Brain pericyte (primary cell): ENCODE results near the gene RAI1.

ENCODE experiments used
- DNase-seq: peaks from one replicate; pipeline ENCODE4 v3.0.0-alpha.2; 2012; ENCODE audit warnings: low read depth, low spot score

RAI1 gene

GRCh38 chr17:17784657-17785267 lies 103.5 kb downstream of the RAI1 start:
- no peak for DNase-seq

DNA sequence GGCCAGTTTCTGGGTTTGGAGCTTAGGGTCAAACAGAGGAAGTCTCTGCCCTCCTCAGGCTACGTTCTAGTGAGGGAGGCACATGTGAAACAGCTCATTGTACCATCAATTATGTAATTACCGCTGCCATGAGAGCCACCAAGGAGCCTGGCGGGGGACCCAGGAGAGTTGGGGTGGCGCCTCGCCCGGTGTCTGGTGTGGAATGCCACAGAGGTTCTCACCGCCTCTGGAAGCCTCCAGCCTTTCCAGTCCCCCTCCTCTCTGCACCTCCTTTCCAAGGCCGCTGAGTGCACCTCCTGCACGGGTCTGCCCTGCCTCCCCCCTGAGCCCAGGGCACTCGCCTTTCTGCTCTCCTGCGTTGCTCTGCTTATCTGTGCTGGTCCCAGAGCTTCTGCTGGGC lies 104.1 kb downstream of the RAI1 start:
- DNase-seq = no peak

- DNase-seq = no peak
Measured at GRCh38 chr17:17786998-17787397, 105.7 kb downstream of the RAI1 start.

- DNase-seq = no peak
Measured at GRCh38 chr17:17787568-17787967, 106.3 kb downstream of the RAI1 start.

DNA sequence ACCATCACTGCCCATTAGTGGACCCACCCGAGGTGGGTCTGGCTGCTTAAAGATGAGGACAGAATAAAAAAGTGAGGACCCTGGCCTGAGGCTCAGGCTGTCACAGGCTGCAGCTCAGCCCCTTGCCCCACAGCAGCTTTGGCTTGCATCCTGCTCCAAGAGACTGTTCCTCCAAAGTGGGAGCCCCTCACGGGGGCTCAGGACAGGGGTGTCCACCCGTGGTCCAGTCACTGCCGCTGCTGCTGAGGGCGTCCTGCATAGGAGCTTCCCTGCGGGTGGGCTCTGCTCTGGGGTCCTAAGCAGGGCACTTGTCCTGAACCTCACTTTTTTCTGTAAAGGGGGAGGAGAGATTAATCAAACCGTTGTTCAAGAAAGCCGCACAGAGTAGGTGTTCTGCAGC lies 107.7 kb downstream of the RAI1 start:
- DNase-seq = no peak

DNA sequence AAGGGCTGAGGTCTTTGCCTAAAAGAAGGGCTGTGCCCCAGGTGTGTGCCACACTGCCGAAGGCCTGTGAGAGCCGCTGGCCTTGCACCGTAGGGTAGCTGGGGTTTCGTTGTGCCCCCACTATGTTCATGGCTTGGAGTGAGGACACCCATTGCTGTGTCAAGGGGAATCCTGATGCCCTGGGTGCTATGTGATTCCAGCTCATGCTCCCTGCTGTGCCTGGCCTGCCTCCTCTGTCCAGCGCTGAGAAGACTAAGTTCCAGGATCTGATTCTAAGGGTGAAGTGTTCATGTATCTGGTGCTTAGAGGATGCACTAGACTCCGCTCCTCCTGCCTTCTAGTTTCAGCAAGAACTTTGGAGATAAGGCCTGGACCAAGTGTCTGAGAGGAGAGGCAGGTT lies 108.2 kb downstream of the RAI1 start:
- no peak for DNase-seq

DNA sequence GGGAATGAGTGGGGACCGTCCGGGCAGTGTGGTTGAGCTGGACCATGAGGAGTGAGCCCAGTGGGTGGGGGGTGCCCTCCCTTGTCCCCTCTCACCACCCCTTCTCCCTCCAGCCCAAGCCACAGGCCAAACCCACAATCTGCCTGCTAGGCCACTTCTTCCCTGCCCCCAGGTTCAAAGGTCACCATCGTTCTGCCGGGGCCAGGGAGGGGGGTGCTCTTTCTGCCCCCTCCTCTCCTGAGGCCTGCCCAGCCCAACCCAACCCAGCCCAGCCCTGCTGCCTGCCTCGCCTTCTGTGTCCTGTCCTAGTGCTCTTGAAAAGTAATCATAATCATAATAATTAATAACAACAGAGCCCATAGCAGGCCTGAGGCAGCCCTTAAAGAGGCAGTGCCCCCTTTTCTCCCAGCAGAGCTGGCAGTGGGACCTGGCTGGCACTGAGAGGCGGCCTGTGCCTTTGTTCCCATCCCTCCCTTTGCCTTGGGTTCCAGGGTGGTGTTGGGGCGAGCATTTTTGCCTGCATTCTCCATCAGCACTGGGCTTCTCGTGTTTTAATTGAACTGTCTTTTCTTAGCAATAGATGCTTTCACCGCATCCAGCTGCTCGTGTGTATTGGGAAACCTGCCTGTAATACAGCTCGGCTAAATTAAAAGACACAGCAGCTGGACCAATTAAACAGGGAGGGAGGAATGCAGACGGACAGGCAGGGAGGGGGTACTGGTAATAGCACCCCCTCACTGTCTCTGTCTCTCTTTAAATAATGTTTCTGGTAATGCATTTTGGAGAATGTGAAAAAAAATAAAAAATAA lies 108.8 kb downstream of the RAI1 start:
- DNase-seq = no peak

- no peak for DNase-seq
Measured at GRCh38 chr17:17790637-17791464, 109.6 kb downstream of the RAI1 start.

GRCh38 chr17:17792037-17792550 lies 110.8 kb downstream of the RAI1 start:
- no peak for DNase-seq

GRCh38 chr17:17792551-17793377 lies 111.5 kb downstream of the RAI1 start:
- DNase-seq = no peak

GRCh38 chr17:17793378-17794214 lies 112.3 kb downstream of the RAI1 start:
- no peak for DNase-seq

DNA sequence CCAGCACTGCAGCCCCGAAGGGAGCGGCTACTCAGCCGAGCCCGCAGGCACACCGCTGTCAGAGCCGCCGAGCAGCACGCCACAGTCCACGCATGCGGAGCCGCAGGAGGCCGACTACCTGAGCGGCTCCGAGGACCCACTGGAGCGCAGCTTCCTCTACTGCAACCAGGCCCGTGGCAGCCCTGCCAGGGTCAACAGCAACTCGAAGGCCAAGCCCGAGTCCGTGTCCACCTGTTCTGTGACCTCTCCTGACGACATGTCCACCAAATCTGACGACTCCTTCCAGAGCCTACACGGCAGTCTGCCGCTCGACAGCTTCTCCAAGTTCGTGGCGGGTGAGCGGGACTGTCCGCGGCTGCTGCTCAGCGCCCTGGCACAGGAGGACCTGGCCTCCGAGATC lies 113.1 kb downstream of the RAI1 start:
- DNase-seq = no peak

DNA sequence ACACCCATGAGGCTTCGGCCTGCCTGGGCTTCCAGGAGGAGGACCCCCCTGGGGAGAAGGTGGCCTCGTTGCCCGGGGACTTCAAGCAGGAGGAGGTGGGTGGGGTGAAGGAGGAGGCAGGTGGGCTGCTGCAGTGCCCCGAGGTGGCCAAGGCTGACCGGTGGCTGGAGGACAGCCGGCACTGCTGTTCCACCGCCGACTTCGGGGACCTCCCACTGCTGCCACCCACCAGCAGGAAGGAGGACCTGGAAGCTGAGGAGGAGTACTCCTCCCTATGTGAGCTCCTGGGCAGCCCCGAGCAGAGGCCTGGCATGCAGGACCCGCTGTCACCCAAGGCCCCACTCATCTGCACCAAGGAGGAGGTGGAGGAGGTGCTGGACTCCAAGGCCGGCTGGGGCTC lies 114.0 kb downstream of the RAI1 start:
- no peak for DNase-seq

GRCh38 chr17:17795946-17796786 lies 114.9 kb downstream of the RAI1 start:
- no peak for DNase-seq

- DNase-seq = no peak
Measured at GRCh38 chr17:17796787-17797061, 115.5 kb downstream of the RAI1 start.

- no peak for DNase-seq
Measured at GRCh38 chr17:17797119-17797809, 116.0 kb downstream of the RAI1 start.

- no peak for DNase-seq
Measured at GRCh38 chr17:17798010-17798556, 116.8 kb downstream of the RAI1 start.

DNA sequence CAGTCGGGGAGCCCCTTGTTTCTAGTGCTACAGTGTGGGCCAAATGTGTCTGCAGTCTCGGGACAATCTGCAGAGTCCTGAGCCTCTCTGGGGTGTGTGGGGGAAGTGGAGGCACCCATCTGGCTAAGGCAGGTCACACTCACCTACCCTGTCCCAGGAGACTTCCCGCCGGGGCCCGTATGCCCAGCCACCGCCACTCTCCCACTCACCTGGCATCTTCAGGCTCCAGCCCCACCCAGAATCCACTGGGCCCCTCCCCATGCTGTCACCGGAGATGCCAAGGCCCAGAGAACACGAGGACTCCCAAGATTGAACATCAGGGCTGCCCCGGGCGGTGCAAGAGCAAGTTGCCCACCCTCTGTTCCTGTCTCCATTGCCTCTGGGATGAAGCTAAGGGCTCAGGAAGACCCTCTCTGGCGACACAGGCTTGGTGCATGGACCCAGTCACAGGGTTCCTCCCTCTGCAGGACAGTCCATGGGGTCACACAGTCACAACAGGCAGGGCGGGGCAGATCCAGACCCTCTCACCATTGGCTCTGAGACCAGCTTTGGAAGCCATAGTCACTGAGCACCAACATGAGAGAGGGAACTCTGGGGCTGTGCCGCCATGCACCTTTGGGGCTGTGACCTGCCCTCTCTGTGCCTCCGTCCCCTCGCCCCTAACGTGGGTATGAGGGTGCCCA lies 117.5 kb downstream of the RAI1 start:
- DNase-seq = no peak
